GM11168 (cell line): Measurements from ENCODE around the gene CACNG1.

Experiments
- in situ Hi-C: fragments of 300-500 bp; cut with MboI; formaldehyde crosslinking; loops from one replicate; pipeline ENCODE4 v1.12.0; 2022; ENCODE audit warnings: low sequenced_read_pairs; ENCODE audit not compliant: unreplicated experiment

CACNG1 gene

DNA sequence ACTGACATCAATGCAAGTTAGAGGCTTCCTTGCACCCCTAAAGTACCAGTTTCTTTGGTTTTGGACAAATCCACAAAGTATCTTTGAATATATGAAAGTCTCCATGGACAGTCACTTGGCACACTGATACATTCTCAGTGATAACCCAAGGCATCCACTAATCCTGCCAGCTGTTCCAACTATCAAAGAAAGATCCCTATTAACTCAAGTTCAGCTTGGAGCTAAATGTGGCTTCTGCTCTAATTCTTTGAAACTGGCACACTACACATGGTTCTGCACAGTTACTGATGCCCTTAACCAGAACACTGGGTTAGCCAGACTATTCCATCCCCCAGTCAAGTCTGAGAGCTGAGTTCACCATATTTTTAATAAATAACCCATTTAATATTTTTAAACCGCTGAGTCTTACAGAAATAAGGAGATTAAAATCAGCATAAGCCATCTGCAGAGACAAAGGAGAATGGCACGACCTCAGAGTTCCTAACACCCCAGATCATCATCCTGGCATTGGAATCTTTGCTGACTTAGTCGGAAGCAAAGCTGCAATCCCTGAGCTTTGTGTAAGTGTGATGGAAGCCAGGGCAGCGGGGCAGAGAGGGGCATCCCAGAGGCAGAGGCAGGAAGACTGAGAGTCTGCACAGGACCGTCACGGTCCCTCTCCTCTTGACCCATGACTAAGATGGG is 6.3 kb downstream of the CACNG1 start:
- in situ Hi-C loops, result no loop called here

DNA sequence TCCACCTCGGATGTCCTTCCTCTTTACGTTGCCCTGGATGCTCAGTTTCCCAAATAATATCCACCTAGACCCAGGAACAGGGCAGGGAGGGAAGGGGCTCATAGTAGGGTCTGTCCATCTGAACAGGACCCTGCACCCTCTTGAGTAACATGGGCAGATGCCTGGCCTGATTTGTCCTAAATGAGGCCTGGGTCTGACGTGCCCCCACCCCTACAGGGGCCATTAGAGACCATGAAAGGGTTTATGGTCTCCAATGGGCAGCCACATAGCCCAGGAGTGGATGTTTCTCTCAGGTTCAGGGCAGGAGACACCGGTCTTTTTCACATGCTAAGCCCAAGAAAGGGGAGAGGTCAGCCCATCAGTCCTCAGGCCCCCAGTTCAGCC is 6.8 kb downstream of the CACNG1 start:
- in situ Hi-C loops, result no loop called here

DNA sequence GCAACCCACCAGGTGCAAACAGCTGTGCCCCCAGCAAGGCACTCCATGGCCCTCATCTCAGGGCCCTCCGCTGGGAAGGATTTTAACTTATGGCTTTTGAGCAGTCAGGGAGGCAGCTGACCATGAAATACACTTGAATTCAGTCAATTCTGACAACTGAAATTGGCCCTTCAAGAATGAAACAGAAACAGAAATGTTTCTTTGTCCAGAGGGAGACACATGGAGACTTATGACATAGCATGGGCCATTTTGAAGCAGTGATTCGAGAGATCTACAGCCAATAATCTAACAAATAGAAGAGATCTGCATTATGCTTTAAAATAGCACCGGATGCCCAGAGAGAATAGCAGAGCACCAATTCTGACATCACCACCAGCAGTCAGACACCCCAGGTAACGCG is 7.5 kb downstream of the CACNG1 start:
- in situ Hi-C loops, result no loop called here

DNA sequence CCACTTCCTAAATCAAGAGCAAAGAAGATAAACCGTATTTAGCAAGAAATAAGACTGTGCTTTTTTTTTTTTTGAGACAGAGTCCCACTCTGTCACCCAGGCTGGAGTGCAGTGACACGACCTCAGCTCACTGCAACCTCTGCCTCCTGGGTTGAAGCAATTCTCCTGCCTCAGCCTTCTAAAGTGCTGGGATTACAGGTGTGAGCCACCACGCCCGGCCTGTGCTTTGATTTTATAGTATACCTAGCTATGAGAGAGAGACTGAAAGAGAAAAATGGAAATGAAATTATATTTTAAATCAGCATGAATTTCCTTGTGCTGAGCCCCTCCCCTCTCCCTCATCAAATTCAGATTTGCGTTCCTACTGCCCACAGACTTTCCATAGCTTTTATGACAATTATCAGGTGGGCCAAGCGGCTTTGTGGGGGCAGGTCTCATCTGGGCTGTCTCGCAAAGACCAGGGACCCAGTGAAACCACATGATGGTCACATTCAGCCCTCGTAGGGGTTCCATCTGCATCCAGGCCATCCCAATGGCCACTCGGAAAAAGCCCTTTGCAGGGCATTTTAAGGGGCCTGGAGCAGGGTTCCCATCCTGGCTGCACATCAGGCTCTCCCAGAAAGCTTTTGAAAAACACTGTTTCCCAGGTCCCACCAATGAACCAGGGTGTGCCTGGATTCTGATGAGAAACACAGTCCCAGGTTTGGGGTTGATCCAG is 8.5 kb downstream of the CACNG1 start:
- in situ Hi-C loops, result no loop called here

DNA sequence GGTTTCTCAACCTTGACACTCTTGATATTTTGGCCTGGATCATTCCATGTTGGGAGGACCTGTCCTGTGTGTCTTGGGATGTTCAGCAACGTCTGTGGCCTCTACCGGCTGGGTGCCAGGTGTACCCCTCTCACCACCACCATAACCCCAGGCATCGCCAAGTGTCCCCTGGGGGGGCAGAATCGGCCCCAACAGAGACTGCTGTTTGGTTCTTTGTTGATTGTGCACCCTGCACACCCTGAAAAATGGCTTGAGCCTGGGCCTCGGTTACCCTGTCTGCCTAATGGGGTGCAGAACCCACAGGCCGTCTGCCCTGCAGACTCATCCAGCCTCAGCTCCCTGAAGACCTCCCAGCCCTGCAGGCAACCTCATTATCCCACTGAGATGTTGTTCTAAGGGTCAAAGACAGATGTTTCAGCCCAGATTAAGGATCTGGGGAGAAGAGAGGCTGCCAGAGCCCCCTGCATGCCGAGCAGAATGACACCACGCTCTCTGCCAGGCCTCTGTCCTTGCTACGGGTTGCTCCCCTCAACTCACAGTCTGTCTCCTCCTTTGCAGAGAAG is 9.2 kb downstream of the CACNG1 start:
- in situ Hi-C loops, result no loop called here

DNA sequence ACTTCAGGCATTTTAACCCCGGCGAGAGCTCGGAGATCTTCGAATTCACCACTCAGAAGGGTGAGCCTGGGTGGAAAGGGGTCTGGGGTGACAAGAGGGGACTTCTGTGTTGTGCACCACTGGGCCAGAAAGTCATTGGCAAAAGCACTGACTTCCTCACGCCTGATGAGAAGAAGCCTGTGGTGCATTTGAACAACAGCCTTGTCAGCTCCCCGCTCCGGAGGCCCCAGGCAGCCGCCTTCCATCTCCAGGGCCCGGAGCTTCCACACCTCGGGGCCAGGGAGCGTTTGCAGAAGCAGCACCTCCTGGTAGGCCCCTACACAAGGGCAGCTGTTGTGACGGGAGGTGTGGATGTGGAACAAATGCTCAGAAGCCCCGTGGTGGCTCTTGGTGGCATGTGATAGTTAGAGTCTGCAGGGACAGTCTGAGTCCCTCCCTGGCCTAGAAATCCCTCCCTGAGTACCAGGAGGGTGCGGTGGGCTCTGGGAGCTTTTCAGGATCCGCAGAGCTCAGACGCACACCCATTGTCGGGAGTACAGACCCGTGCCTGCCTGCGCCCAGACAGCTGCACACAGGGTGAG is 9.7 kb downstream of the CACNG1 start:
- in situ Hi-C loops, result no loop called here

DNA sequence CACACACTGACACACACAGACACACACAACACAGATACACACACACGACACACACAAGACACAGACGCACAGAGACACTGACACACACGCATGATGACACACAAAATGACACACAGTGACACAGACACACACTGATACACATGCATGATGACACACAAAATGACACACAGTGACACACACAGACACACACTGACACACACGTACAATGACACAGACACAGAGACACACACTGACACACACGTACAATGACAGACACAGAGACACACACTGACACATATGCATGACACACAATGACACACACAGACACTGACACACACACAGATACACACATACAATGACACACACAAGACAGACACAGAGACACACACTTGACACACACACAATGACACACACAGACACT is 10.3 kb downstream of the CACNG1 start:
- in situ Hi-C loops, result no loop called here

DNA sequence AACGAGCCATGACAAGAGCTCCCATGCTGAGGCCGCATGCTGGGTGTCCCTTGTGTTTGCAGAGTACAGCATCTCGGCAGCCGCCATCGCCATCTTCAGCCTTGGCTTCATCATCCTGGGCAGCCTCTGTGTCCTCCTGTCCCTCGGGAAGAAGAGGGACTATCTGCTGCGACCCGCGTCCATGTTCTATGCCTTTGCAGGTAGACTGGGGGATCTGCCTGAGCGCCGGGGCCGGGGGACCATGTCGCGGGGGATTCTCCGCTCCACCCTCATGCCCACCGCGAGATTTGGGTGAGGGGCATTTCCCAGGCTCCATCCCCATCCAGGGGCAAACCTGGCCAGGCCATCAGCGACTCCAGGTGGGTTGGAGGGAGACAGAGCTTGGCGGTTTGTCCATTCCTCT is 10.7 kb downstream of the CACNG1 start:
- in situ Hi-C loops, result no loop called here

DNA sequence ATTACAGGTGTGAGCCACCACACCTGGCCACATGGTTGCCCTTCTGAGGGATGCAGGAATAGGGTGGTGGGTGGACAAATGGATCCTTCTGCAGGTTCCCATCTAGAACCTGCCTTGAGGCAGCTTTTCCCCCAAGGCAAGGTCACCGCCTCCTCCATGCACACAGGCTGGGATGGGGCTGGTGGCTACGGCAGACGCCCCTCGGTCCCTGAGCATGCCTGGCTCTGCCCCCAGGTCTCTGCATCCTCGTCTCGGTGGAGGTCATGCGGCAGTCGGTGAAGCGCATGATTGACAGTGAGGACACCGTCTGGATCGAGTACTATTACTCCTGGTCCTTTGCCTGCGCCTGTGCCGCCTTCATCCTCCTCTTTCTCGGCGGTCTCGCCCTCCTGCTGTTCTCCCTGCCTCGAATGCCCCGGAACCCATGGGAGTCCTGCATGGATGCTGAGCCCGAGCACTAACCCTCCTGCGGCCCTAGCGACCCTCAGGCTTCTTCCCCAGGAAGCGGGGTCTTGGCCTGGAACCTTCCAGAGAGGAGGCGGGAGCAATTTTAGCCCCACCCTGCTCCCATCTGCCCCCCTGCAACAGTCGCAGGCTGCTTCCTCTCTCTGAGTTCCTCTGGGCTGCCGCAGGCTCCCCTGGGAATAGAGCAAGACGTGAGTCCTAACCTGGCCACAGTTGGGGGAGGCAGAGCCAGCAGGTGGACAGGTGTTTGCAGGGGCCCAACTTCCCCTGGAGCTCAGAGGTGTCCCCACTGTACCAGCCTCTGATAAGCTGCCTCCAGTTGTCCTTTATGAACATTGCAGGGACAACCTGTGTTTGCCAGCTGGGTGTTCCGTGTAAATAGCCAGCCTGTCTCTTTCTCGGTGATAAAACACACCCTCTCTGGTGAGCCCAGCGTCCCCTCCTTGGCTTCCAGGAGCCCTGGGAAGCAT is 11.7 kb downstream of the CACNG1 start:
- in situ Hi-C loops, result no loop called here

DNA sequence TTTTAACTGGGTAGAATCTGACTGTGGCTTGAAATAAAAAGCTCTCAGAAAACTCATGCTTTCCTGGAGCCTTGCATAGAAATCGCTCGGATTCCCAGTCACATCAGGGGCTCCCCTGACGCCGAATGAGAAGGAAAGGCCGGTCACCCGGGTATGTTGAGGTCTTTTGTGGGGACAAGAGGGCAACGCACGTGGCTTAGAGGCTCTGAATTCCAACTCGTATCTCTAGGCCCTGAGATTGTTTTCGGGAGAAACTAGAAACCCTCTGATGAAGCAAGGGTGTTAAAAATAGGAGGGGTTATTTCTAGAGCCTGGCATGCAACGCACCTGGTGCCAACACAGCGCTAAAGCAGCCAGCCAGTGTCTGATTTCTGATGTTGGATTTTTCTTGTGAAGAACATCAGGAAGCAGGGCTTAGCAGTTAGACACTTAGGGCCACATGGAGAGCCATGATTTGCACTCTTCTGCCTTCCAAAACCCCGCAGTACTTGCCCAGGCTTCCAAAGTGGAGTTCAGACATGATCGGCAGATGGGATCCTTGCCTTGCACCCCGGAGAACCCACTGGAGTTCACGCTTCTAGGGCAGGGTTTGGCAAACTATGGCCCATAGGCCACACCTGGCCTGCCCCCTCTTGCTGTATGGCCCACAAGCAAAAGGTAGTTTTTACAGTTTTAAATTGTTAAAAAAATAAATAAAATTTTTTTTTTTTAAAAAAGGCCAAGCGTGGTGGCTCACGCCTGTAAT is 12.6 kb downstream of the CACNG1 start:
- in situ Hi-C loops, result no loop called here

DNA sequence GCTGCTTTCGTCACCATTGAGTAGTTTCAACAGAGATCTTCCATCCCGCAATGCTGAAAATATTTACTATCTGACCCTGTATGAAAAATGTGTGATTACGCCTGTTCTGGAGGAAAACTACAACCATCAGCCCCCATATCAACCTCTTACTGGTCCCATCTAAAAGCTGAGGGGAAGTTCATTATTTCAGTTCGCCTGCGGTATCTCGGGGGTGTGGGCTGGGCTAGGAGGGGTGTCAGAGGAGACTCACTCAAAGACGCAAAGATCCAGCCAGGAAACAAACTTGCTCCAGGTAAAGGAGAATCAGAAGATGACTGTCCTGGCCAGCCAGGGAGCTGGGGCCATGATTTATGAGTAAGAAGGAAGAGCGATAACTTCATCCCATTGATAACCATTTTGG is 13.7 kb downstream of the CACNG1 start:
- in situ Hi-C loops, result no loop called here

DNA sequence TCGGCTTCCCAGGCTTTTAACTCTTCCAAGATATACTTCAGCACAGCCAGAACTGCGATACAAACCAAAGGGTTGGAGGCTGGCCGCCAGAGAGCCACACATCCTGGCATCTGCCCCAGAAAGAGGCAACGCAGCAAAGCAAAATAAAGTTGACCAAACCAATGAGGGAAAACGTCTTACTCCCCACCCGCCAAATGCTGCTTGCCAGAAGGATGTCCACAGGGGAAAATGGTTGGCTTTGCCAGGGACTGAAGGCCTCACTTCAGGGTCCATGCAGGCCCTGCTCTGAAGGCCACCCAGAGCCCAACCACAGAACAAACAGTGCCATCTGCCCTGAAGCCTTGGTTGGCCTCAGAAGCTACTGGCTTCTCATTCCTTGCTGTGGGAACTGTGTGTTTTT is 15.0 kb downstream of the CACNG1 start:
- in situ Hi-C loops, result no loop called here

DNA sequence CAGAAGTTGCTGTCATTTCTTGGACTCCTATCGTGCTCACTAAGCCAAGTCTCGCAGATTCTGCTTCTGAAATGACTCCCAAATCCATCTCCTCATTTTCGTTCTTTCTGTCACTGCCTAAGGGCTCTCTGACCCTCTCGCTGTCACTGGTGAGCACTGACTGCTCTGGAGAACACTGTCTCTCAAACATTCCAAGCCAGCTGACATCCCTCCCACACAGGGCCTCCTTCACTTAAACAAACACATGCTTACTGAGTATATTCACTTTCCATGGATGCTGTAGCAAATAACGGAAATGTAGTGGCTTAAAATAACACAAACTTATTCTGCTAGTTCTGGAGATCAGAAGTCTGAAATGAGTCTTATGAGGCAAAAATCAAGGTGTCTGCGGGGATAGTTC is 18.8 kb downstream of the CACNG1 start:
- in situ Hi-C loops, result no loop called here

DNA sequence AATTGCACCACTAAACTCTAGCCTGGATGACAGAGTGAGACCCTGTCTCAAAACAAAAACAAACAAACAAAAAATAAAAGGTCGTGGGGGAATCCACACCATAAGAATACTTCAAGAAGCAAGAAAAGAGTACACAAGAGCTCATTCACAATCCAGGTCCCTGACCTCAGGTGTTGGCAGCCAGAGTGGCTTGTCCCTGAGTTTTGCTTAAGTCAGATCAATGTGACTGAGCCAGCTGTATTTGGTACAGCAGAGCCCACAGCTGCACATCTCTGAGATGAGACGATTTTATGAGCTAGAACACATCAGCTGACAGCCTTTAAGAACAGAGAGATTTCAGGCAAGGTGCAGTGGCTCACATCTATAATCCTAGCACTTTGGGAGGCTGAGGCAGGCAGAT is 22.4 kb downstream of the CACNG1 start:
- in situ Hi-C loops, result no loop called here

DNA sequence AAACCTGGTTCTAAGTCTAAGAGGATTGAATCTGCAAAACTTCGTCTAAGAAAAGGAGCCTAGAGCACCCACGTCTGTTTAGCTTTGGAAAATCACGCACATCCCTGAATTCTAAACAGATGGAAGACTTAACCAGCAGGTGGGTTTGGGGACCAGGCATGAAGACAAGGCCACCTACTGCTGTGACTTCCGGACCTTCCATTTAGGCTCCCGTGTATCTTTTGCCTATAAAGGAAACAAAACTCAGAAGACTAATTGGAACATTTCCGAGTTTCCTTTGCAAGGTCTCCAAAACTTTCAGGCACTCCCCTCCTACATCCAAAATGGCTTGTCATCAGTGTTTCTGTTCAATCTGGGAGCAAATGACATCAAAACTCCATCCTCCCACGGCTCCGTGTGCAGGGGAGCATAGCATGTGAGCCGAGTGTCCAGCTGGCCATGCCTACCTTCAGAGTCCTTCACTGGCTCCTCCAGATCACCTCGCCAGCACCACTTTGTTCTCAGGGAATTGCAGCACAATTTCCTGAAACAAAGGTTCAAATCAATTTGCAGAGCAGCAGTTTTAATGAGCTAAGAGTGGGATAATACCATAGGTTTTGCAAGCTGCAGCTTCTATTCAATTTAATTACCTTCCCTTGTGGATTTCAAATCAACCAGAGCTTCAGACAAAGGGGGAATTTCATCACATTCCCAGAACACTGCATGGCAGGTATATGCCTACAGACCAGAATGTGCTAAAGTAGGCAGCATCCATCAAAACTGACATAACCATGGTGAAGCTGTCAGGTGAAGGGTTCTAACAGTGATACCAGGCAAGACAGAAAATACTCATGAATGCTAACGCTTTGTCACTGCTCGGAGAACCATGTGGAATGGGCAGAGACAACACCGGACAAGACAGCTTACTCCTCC is 23.5 kb downstream of the CACNG1 start:
- in situ Hi-C loops, result no loop called here

DNA sequence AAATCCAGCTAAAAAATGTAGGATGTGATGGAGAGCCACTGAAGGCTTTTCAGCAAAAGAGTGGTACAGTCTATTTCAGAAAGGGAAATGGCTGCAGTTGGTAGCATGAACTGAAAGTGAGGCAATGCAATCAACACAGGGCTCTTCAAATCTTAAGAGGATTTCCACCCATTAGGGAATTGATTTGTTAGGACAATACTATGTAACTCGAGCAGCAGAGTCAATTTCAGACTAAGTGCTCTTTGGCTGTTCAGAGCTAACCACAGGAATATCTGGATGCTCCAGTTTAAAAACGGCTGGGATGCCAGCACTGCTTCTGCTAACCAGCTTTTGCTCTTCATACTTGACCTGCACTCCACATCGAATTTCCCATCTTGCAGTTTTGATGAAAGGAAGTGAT is 24.6 kb downstream of the CACNG1 start:
- in situ Hi-C loops, result no loop called here

DNA sequence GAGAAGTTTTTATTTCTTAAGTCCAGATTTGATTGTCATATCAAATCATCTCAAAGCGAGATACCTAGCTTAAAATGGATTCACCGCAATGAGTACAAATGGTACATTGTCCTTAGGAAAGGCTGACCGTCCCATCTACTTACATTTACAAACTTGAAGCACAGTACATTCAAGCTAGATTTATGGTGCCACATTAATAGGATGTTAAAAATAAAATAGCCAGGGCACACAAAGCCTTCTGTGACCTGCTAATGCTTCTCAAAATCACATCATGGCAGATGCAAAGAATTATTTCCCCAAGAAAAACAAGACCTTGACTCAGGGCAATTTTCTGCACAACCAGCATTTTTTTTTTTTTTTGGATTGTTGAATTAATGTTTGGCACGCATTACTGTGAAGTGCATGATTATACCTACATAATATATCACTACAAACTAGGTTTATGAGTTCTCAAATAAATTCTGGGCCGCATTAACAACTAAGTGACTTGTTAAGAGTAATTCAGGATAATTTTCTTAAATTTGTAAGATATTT is 25.3 kb downstream of the CACNG1 start:
- in situ Hi-C loops, result no loop called here

DNA sequence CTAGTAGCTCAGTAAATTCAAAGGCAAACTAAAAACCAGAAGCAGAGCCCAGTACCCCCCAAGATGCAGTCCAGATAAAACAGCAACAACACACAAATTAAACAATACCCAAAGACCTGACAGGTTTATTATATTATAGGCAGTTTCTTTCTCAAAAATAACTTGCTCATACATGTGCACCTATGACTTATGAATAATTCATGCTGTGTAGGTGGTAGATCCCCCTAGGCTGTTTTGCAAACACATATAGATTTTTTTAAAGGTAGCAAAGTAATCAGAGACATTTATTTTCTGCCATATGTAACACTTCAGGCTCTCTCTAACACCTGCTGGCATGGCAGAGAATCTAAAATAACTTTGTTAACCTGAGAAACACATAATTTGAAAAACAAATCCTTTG is 27.2 kb downstream of the CACNG1 start:
- in situ Hi-C loops, result no loop called here

DNA sequence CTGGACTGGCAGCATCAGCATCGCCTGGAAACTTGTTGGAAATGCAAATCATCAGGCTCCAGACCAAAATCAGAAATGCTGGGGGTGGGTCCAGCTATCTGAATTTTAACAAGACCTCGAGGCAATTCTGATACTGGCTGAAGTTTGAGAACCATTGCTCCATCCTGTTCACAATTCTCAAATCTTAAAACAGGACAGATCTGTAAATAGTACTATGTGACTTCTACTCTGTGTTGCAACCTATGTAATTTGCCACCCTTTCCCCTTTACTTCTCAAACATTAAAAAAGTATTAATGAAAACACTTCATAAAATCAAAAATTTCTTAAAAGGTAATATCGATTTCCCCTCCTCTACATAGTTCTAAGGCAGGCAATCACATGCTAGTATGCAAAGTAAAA is 28.5 kb downstream of the CACNG1 start:
- in situ Hi-C loops, result no loop called here
